Heart left ventricle (tissue), 13 donors: ENCODE results near the gene ERC1.

ENCODE experiments used
- POLR2A ChIP-seq, 2 donors: fragments of 450-650 bp; IDR thresholded peaks; one replicate each; pipeline ENCODE4 v1.6.1; 2017; ENCODE audit warnings: antibody characterized with exemption in 2 of 2, mild to moderate bottlenecking in 2 of 2, moderate library complexity in 2 of 2
- TF ChIP-seq, protein P1 (sequence below), 12 donors: fragments of 200-600 bp; sonication (generic) in 4 of 12; IDR thresholded peaks; one replicate each; pipeline versions ENCODE4 v1.5.0 to v1.8.0; 2018 to 2022; ENCODE audit warnings: antibody characterized with exemption in 12 of 12, mild to moderate bottlenecking in 5 of 12
- donor health status: ischemic (EF 13 %, LVEDD 7.1; RV severe dilation, severe dysfunction).
- donor health status: DM: no; HTN: yes; CAD: no.
- donor health status: DM: no; HTN: no; CAD: no.
- donor health status: ischemic (EF 25% LVEDD 6.9; RV normal size, moderate dysfunction).
- donor health status: ischemic (EF 25% LVEDD 5.7; RV mildly dilated, moderate dysfunction).
- donor health status: ischemic (EF 35%, LVEDD 5.7; RV mildly dilated, moderate dysfunction).
- donor health status: nonischemic (EF 11% LVEDD 7.7; RV severe dilation, severe dysfunction).
- donor health status: DM: yes; HTN: yes; CAD: no.
- donor health status: PGD.
- donor health status: ischemic (EF 29% LVEDD 5.4; RV normal size, mild dysfunction).
- donor health status: nonischemic (EF 23%, LVEDD 6.1; RV moderate dilation, normal function).

DNA sequence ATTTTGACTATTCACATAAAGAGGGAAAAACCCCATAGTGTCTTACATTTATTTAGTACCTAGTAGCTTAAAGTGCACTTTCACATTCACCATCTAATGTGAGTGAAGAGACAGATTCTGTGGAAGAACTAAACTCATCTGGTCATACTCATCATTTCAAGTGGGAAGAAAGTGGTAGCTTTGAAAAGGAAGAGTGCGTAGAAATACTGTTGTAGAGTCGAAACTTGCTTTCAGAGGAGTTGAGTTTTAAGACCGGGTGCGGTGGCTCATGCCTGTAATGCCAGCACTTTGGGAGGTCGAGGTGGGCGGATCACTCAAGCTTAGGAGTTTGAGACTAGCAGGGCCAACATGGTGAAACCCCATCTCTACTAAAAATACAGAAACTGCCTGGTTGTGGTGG lies 222.2 kb downstream of the ERC1 start:
- TF ChIP-seq POLR2A (IDR thresholded peaks at IDR 0.05), result no peak
- TF ChIP-seq, protein P1, sequence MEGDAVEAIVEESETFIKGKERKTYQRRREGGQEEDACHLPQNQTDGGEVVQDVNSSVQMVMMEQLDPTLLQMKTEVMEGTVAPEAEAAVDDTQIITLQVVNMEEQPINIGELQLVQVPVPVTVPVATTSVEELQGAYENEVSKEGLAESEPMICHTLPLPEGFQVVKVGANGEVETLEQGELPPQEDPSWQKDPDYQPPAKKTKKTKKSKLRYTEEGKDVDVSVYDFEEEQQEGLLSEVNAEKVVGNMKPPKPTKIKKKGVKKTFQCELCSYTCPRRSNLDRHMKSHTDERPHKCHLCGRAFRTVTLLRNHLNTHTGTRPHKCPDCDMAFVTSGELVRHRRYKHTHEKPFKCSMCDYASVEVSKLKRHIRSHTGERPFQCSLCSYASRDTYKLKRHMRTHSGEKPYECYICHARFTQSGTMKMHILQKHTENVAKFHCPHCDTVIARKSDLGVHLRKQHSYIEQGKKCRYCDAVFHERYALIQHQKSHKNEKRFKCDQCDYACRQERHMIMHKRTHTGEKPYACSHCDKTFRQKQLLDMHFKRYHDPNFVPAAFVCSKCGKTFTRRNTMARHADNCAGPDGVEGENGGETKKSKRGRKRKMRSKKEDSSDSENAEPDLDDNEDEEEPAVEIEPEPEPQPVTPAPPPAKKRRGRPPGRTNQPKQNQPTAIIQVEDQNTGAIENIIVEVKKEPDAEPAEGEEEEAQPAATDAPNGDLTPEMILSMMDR (IDR thresholded peaks at IDR 0.05), result no peak
